Transverse colon (tissue), 4 donors: ENCODE results near the gene ENAH. TPM values are rescaled to one million over a fixed set of nuclear protein-coding genes. Genes with fewer than 3 reads are reported as not detected.

Experiments used
- DNase-seq: peaks from one replicate; pipeline ENCODE4 v3.0.0-alpha.2; 2019
- H3K27ac ChIP-seq, 4 donors: fragments of 200-600 bp; sonication (generic); 2 replicates each; pipeline ENCODE4 v1.5.1; 2016 to 2018; ENCODE audit warnings: inconsistent platforms in 4 of 4
- H3K27me3 ChIP-seq: fragments of 200-600 bp; sonication (generic); 2 replicates; pipeline ENCODE4 v1.5.1; 2017; ENCODE audit warnings: inconsistent platforms
- H3K36me3 ChIP-seq, 4 donors: fragments of 200-600 bp; sonication (generic); 2 replicates each; pipeline ENCODE4 v1.5.1; 2017 to 2019; ENCODE audit warnings: inconsistent platforms in 4 of 4
- H3K4me1 ChIP-seq, 4 donors: fragments of 200-600 bp; sonication (generic); 2 replicates each; pipeline ENCODE4 v1.5.1; 2017 to 2020; ENCODE audit warnings: inconsistent platforms in 4 of 4
- H3K4me3 ChIP-seq, 4 donors: fragments of 200-600 bp; sonication (generic); 1 replicate in 1 of 4; 2 replicates in 3 of 4; pipeline versions ENCODE4 v1.5.1 to v1.6.1; 2017 to 2019; ENCODE audit warnings: inconsistent platforms in 4 of 4
- H3K9me3 ChIP-seq, 2 donors: fragments of 200-600 bp; sonication (generic); 2 replicates each; pipeline ENCODE4 v1.5.1; 2017 to 2019; ENCODE audit warnings: inconsistent platforms in 2 of 2
- CTCF ChIP-seq, 5 experiments: fragments of 200-600 bp in 3 of 5; fragments of 450-650 bp in 2 of 5; sonication (generic) in 3 of 5; IDR thresholded peaks; 1 replicate in 2 of 5; 2 replicates in 3 of 5; pipeline ENCODE4 v1.5.1; 2016 to 2017; ENCODE audit warnings: antibody characterized with exemption in 5 of 5, inconsistent platforms in 3 of 5, mild to moderate bottlenecking in 2 of 5, moderate library complexity in 1 of 5
- EP300 ChIP-seq: sonication (generic); formaldehyde crosslinking; IDR thresholded peaks from one replicate; pipeline ENCODE4 v1.6.1; 2017; ENCODE audit warnings: antibody characterized with exemption, low read depth
- POLR2A ChIP-seq: fragments of 450-650 bp; IDR thresholded peaks from one replicate; pipeline ENCODE4 v1.6.1; 2016; ENCODE audit warnings: antibody characterized with exemption, mild to moderate bottlenecking, moderate library complexity
- POLR2AphosphoS5 ChIP-seq, 3 donors: sonication (generic); formaldehyde crosslinking; IDR thresholded peaks; one replicate each; pipeline ENCODE4 v1.6.1; 2016; ENCODE audit warnings: antibody characterized with exemption in 3 of 3
- WGBS, 2 donors: methylation state at CpG; one replicate each; pipeline ENCODE4 v1.1.5; 2018; ENCODE audit warnings: low coverage in 1 of 2; 5-methylcytosine and 5-hydroxymethylcytosine counted together
- in situ Hi-C, 4 donors: fragments of 200-750 bp; cut with MboI; loops; one replicate each; pipeline versions ENCODE4 v1.15.0 to v1.15.1; 2017; ENCODE audit warnings: low sequenced_read_pairs in 3 of 4, low pct_ligation_motif_present in 1 of 4, low pct_unique_long_range_greater_than_20kb in 1 of 4
- intact Hi-C: fragments of 100-400 bp; cut with DNase I; formaldehyde crosslinking; loops from one replicate; pipeline ENCODE4 v1.15.1; 2023; ENCODE audit warnings: low total_unique reads
- total RNA-seq, 4 donors: library from RNA; depleted of rRNA; stranded (reverse); fragments of >200 nt; gene quantifications; one replicate each; pipeline ENCODE4 v1.1.0, GENCODE V29; 2016

Gene ENAH
- total RNA-seq, 4 donors from 2014 or later: 14.7 to 140 (median 33.9) TPM

DNA sequence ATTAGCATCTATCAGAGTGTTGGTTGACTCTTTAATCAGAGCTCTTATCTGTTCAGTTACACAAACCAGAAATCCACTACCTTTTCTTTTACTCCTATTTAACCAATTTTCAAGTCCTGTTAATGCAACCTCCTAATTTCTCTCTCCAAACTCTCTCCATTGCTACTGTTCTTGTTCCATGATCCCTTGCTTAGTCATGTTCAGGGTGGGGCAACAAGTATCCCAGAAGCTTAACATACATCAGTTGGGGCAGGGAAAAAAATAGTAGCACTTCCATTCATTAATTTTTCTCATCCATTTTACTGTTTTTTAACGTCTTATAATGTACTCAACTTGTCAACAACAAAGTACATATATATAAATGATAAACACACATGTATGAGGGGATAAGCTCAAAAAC, 113.9 kb downstream of the ENAH start:
- no peak for DNase-seq
- no peak overlapping the region for H3K27ac ChIP-seq
- no peaks in the 10 kb centered on the region for H3K9me3 ChIP-seq
- TF ChIP-seq EP300: no peak
- TF ChIP-seq CTCF (IDR thresholded peaks at IDR 0.05): no peak
- TF ChIP-seq POLR2AphosphoS5 (IDR thresholded peaks at IDR 0.05): no peak
- no peak for TF ChIP-seq POLR2A
- peaks cover 0 to 12% (median 5%) of the 10 kb centered on the region in 4 donors for H3K4me1 ChIP-seq
- in situ Hi-C loops (no loop called here), intact Hi-C loops (no loop called here)
- H3K27me3 ChIP-seq: no peaks in the 10 kb centered on the region
- 75 to 78% methylated on average over 1 of the region's 1 CpG for WGBS, 2 donors
- H3K4me3 ChIP-seq: no peak overlapping the region
- H3K36me3 ChIP-seq: no peaks in the 10 kb centered on the region

DNA sequence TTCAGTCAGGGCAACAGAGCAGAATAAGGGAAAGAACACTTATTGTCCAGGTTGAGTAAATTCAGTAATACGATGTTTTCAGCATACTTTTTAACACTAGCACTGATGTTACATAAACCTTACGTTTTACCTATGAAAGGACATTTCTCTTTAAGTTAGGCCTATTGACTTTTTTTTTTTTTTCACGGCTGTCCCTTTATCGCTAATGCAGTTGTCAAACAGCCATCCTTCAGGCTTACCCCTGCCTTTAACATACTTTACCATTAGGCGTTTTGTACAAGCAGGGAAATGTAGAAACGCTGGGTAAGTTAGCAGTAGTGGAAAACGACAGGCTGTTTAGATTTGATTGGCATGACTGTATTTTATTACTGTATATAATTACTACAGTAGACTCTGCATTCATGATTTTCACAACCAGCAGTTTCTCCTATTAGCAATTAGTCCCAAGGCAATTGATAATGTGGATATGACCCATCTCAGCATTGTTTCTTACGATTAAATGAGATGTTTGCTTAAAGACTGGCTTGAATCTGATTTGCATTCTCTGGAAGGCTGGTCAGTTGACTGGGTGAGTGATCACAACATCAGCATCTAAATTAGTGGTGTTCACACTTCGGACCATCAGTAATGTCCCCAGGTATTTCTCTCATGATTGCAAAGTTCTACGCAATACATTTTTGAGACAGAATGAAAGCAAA, 115.2 kb downstream of the ENAH start:
- intact Hi-C loops (no loop called here), in situ Hi-C loops (no loop called here)
- no peak overlapping the region for H3K27ac ChIP-seq
- H3K4me1 ChIP-seq: peaks cover 6 to 22% (median 15%) of the 10 kb centered on the region in 4 donors
- H3K9me3 ChIP-seq: no peaks in the 10 kb centered on the region
- DNase-seq: no peak
- no peak overlapping the region for H3K4me3 ChIP-seq
- TF ChIP-seq POLR2A (no peak), EP300 (no peak), CTCF (IDR thresholded peaks at IDR 0.05) (no peak), POLR2AphosphoS5 (IDR thresholded peaks at IDR 0.05) (no peak)
- H3K36me3 ChIP-seq: no peaks in the 10 kb centered on the region
- no peaks in the 10 kb centered on the region for H3K27me3 ChIP-seq
- 66 to 79% methylated on average over 8 to 10 of the region's 10 CpGs for WGBS, 2 donors

DNA sequence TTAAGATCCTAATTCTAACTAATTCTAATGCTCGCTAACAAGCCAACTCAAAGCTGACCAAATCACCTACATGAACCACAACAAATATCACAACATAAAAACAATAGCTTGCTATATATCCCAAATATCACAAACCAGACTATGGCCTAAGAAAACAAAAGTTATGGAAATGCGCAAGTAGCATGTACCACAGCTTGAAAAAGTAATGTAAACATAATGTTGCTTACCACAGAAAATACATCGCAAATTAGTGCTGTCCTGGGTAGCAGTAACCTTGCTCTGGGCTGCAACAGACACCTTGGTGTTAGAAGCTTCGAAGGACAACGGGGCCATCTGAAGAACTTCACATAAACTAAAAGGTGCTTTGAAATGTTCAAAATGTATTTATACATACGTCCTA, 117.6 kb downstream of the ENAH start:
- Histone ChIP-seq H3K36me3 (no peaks in the 10 kb centered on the region), H3K27ac (no peak overlapping the region), H3K9me3 (no peaks in the 10 kb centered on the region), H3K27me3 (no peaks in the 10 kb centered on the region), H3K4me1 (peaks cover 6 to 29% (median 20%) of the 10 kb centered on the region in 4 donors), H3K4me3 (no peak overlapping the region)
- intact Hi-C loops: no loop called here
- TF ChIP-seq CTCF (IDR thresholded peaks at IDR 0.05) (no peak), EP300 (no peak), POLR2A (no peak), POLR2AphosphoS5 (IDR thresholded peaks at IDR 0.05) (no peak)
- WGBS, 2 donors: 93 to 94% methylated on average over 6 of the region's 6 CpGs
- in situ Hi-C loops: no loop called here
- DNase-seq: no peak

DNA sequence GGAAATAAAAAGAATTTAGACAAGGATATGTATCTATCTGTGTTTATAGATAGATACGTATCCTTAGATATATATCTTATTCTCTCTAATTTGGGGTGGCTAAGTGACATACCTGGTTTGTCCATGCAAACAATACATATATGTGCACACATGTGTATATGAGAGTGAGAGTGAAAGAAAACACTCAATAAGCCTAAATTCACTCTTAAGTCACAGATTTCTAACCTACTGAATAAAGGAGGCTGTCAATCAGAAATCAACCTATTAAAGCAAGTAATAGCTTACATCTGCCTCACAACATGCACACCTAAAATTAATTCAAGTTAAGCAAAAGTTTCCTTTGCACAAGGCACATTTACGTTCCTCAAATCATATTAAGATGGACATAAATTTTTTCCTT, 118.2 kb downstream of the ENAH start:
- TF ChIP-seq POLR2A: no peak
- no peak for TF ChIP-seq EP300
- no peak for TF ChIP-seq CTCF (IDR thresholded peaks at IDR 0.05)
- no peak for TF ChIP-seq POLR2AphosphoS5 (IDR thresholded peaks at IDR 0.05)
- intact Hi-C loops (no loop called here), in situ Hi-C loops (no loop called here)
- WGBS, 2 donors: 61 to 82% methylated on average over 2 of the region's 2 CpGs
- no peaks in the 10 kb centered on the region for H3K27me3 ChIP-seq
- peaks cover 6 to 29% (median 20%) of the 10 kb centered on the region in 4 donors for H3K4me1 ChIP-seq
- H3K36me3 ChIP-seq: no peaks in the 10 kb centered on the region
- DNase-seq: no peak
- H3K9me3 ChIP-seq: no peaks in the 10 kb centered on the region
- no peak overlapping the region for H3K27ac ChIP-seq
- H3K4me3 ChIP-seq: no peak overlapping the region
